HG02623 (cell line): ENCODE data around the gene KCNC4.

Experiments
- ATAC-seq: cut with Tn5 transposase; IDR thresholded peaks from one replicate; pipeline ENCODE4 v1.9.1; 2021; ENCODE audit warnings: moderate library complexity; ENCODE audit not compliant: unreplicated experiment

KCNC4 gene

GRCh38 chr1:110229348-110230001 is 19.4 kb downstream of the KCNC4 start:
- ATAC-seq: no peak

GRCh38 chr1:110230381-110231199 is 20.5 kb downstream of the KCNC4 start:
- ATAC-seq: no peak

DNA sequence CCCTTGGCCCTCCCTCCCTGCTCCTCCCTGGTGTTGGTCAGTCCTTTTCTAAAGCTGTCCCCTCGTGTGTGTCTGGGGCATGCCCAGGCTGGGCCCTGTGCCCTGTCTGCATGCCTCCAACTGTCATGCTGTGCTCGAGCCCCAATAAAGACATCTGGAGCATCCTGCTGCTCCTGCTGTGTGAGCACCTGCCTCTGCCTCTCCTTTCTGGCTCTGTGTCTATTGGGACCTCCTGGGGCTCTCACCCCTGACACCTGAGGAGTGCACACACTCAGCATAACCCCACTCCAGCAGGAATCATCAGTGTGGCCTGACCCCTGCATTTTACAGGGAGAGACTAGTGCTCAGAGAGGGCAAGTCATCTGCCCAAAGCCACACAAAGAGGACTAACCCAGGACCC is 23.7 kb downstream of the KCNC4 start:
- ATAC-seq: no peak

- no peak for ATAC-seq
Observed at GRCh38 chr1:110234691-110235090, 24.6 kb downstream of the KCNC4 start.

- no peak for ATAC-seq
Observed at GRCh38 chr1:110235181-110235833, 25.2 kb downstream of the KCNC4 start.

GRCh38 chr1:110235834-110236682 is 25.9 kb downstream of the KCNC4 start:
- no peak for ATAC-seq

GRCh38 chr1:110237386-110238152 is 27.5 kb downstream of the KCNC4 start:
- no peak for ATAC-seq

DNA sequence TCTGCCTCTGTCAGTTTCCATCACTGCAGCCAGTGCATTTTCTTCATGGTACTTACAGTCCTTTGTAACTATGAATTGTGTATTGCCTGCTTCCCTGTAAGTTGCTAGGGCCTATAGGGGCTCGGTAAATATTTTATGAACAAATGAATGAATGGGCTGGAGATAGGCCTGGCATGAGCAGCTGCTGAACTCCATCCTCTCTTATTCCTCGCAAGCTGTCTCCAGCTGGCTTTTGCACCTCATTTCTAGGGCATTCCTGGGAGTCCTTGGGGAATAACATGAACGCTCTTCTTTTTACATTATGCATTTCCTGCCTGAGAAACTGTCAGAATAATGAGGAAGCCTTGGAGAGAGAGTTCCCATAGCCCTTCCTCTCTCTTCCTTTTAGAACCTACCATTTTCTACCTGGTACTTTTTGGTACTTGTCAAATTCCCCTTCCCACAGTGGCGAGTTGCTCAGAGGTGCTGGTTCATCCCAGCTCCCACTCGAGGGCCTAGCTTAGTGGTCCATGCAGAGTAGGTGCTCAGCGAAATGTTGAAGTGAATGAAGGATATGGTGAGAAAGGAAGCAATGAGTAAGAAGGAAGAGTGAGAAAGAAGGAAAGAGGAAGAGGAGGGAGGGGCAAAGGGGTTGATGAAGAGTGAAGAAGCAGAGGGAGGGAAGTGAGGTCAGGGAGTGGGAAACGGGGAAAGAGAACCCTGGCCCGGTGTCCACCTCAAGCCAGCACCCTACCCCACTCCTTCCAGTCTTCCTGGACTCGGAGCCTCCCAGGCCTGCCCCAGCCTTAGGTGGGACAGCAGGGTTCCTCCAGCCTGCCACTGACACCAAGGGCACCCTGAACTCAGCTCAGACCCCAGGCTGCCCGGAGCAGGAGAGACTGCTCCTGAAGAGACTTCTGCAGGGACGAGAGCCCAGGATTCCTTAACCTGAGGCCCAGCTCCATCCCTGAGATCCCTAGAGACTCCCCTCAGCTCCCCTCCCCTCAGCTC is 29.6 kb downstream of the KCNC4 start:
- ATAC-seq: no peak

DNA sequence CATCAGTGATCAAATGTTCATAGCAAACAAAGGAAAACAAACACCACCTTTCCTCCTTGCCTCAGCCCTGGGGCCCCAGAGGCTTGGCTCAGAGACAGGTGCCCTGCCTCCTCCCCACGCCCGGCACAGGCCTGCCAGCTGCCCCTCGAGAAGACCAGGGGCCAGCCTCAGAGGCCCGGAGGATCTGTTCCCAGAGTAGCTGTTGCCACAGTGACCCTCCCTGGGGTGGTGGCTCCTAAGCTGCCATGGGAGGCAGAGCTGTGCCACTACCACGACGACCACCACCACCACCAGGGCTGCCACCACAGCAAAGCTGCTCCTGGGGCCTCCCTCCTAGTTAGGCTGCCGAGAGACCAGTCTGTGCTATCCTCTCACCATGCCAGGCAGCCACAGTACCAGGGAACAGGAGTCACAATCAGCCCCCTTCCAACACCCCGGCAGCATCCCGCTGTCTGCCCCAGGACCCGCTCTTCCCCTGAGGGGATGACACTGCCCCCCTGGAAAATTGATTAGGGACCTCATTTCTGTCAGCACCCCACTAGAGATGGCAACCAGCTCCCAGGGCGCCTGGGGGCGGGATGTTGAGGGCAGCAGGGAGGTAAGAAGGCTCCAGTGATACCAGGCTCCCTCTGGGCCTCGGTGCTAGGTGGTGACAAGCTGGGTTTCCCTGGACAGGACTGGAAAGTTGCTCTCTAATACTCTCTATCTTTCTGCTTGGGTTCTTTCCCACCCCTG is 30.5 kb downstream of the KCNC4 start:
- ATAC-seq: no peak

GRCh38 chr1:110241516-110241915 is 31.4 kb downstream of the KCNC4 start:
- ATAC-seq: no peak

GRCh38 chr1:110242062-110242461 is 31.9 kb downstream of the KCNC4 start:
- no peak for ATAC-seq

DNA sequence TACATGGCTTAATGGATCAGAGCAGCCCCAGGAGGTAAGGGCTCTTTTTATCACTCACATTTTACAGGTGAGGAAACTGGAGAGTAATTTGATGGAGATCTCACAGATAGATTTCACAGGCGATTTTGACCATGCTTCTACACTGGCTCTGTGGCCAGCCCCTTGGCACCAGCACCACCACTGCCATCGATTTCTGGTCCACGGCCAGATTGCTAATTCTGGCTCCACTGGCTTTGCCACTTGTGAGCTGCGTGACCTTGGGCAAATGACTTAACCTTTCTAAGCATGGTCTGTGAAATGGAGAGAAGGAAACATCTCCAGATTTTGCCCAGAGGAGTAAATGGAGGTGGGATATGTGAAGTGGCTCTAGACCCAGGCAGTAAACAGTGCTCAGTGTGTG is 32.6 kb downstream of the KCNC4 start:
- ATAC-seq: no peak

GRCh38 chr1:110243146-110243545 is 33.0 kb downstream of the KCNC4 start:
- no peak for ATAC-seq

DNA sequence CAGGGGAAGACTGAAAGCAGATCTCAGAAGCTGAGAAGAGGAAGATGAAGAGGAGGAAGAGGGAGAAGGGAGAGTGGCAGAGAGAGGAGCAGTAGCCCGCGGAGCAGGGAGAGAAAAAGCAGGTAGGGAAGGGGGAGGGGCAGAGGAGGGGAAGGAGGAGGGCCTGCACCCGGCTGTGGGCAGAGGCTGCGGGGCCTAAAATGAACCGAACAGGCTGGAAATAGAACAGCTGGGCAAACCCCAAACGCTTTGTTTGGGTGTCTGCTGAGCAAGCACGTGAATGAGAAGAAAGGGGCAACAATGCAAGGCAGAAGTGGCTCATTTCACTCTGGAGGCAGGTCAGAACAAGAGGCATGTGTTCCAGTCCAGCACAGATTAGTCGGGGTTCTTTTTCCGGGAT is 33.5 kb downstream of the KCNC4 start:
- peak; percentile 47 for ATAC-seq

- no peak for ATAC-seq
Observed at GRCh38 chr1:110245876-110246620, 35.9 kb downstream of the KCNC4 start.

- ATAC-seq: no peak
Observed at GRCh38 chr1:110248746-110249145, 38.6 kb downstream of the KCNC4 start.

GRCh38 chr1:110249256-110249655 is 39.1 kb downstream of the KCNC4 start:
- no peak for ATAC-seq

- ATAC-seq: no peak
Observed at GRCh38 chr1:110250008-110250407, 39.9 kb downstream of the KCNC4 start.
